Measurements from ENCODE around the gene LDHD.

DNA sequence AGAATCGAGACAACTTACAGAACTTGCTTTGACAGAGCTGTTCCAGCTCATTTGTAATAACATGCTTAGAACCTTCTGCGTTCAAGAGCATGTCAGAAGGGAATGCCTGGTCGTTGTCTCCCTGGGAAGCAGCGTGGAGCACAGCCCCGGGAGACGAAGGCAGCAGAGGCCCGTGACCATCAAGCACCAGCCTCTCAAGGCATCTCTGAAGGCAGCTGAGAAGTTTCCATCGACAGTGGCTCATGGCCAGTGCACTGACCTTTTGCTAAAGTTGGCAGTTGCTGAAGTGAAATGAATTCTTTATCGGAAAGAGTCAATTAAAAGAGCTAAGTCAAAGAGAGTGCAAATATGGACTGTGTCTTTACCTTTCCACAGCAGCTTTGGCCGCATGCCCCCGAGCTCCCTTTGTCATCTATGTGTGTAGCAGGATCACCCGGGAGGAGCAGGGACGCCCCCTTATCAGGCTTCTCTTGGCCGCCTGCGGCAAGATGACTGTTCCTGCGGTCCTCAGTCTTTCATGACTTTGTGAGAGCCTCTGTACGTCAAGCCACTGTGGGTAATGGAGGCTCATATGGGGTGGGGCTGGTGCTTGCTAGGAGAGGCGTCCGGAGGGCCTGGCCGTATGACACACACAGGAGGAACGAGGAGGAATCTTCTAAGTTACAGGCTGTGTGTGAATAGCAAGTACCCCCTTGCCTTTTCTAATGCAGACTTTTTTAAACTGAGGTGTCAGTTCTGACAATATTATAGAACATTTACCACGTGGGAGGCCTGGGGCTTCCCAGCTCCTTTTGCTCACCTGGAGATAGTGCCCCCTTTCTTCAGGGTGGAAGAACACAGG is 54.2 kb downstream of the LDHD start:
- TF ChIP-seq, protein P1, sequence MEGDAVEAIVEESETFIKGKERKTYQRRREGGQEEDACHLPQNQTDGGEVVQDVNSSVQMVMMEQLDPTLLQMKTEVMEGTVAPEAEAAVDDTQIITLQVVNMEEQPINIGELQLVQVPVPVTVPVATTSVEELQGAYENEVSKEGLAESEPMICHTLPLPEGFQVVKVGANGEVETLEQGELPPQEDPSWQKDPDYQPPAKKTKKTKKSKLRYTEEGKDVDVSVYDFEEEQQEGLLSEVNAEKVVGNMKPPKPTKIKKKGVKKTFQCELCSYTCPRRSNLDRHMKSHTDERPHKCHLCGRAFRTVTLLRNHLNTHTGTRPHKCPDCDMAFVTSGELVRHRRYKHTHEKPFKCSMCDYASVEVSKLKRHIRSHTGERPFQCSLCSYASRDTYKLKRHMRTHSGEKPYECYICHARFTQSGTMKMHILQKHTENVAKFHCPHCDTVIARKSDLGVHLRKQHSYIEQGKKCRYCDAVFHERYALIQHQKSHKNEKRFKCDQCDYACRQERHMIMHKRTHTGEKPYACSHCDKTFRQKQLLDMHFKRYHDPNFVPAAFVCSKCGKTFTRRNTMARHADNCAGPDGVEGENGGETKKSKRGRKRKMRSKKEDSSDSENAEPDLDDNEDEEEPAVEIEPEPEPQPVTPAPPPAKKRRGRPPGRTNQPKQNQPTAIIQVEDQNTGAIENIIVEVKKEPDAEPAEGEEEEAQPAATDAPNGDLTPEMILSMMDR (IDR thresholded peaks at IDR 0.05; ENCODE audit: low read depth, low read length) = no peak
- no peak for TF ChIP-seq EZH2phosphoT487 (IDR thresholded peaks at IDR 0.05; ENCODE audit: low read depth)
